HG02970 (cell line): ENCODE results near the gene ING3.
"Not testable (repeated sequence)": the region's sequence is repeated elsewhere in the genome, so short reads cannot be mapped to it uniquely, and the experiment has no call there.

Source experiments
- ATAC-seq: cut with Tn5 transposase; IDR thresholded peaks from one replicate; pipeline ENCODE4 v1.9.1; 2021; ENCODE audit warnings: mild to moderate bottlenecking, moderate library complexity, moderate number of reproducible peaks; ENCODE audit not compliant: unreplicated experiment, low FRiP score

Gene ING3

GRCh38 chr7:121000081-121000983 is 49.8 kb downstream of the ING3 start:
- ATAC-seq = no peak

GRCh38 chr7:121001234-121001906 is 50.8 kb downstream of the ING3 start:
- ATAC-seq = no peak

GRCh38 chr7:121002048-121002756 is 51.6 kb downstream of the ING3 start:
- no peak for ATAC-seq

GRCh38 chr7:121002757-121003200 is 52.2 kb downstream of the ING3 start:
- no peak for ATAC-seq

GRCh38 chr7:121003986-121004685 is 53.6 kb downstream of the ING3 start:
- no peak for ATAC-seq

GRCh38 chr7:121005058-121005457 is 54.5 kb downstream of the ING3 start:
- ATAC-seq = not testable (repeated sequence)

GRCh38 chr7:121005996-121006584 is 55.5 kb downstream of the ING3 start:
- ATAC-seq = no peak

GRCh38 chr7:121006711-121007315 is 56.2 kb downstream of the ING3 start:
- ATAC-seq = no peak

GRCh38 chr7:121008816-121009215 is 58.2 kb downstream of the ING3 start:
- ATAC-seq = no peak

- no peak for ATAC-seq
Observed at GRCh38 chr7:121011401-121011800, 60.8 kb downstream of the ING3 start.

- ATAC-seq = no peak
Observed at GRCh38 chr7:121012170-121012874, 61.7 kb downstream of the ING3 start.

- ATAC-seq = no peak
Observed at GRCh38 chr7:121012919-121013318, 62.3 kb downstream of the ING3 start.

- no peak for ATAC-seq
Observed at GRCh38 chr7:121015560-121015959, 65.0 kb downstream of the ING3 start.

GRCh38 chr7:121016966-121017365 is 66.4 kb downstream of the ING3 start:
- no peak for ATAC-seq

GRCh38 chr7:121017586-121017985 is 67.0 kb downstream of the ING3 start:
- ATAC-seq = no peak

- no peak for ATAC-seq
Observed at GRCh38 chr7:121019018-121019417, 68.4 kb downstream of the ING3 start.

- ATAC-seq = no peak
Observed at GRCh38 chr7:121020249-121020988, 69.8 kb downstream of the ING3 start.
